ENCODE results near the gene STAC2. TPM values are rescaled to one million over a fixed set of nuclear protein-coding genes. Genes with fewer than 3 reads are reported as not detected.
A peak's percentile ranks its signal among the peaks of the same experiment; 100 is the strongest.

STAC2 gene
- total RNA-seq, 2 experiments from 2014 or later: not detected

GRCh38 chr17:39212841-39213480 lies 12.8 kb downstream of the STAC2 start:
- POLR2A ChIA-PET: interaction anchor here (0.5 kb wide), 1 partner anchor 61 kb away, joined by 3 read pairs; no protein-coding TSS in a partner anchor
- H3K4me3 Mint-ChIP-seq: no peak overlapping the region
- peaks cover 30% of the 10 kb centered on the region for H3K27me3 Mint-ChIP-seq
- H3K9me3 Mint-ChIP-seq: no peaks in the 10 kb centered on the region
- CTCF ChIA-PET: interaction anchor here (0.5 to 0.8 kb wide), 4 partner anchors 11 to 698 kb away, joined by 3 read pairs; no protein-coding TSS in a partner anchor
- no peak for DNase-seq
- H3K4me1 Mint-ChIP-seq: peaks cover 17% of the 10 kb centered on the region
- H3K36me3 Mint-ChIP-seq (ENCODE audit: low read depth): no peaks in the 10 kb centered on the region
- no peak overlapping the region for H3K27ac Mint-ChIP-seq

- H3K4me3 Mint-ChIP-seq: no peak overlapping the region
- CTCF ChIA-PET: interaction anchor here (0.5 to 0.8 kb wide), 3 partner anchors 11 to 699 kb away, joined by 3 read pairs; no protein-coding TSS in a partner anchor
- H3K4me1 Mint-ChIP-seq: peaks cover 18% of the 10 kb centered on the region
- H3K36me3 Mint-ChIP-seq (ENCODE audit: low read depth): no peaks in the 10 kb centered on the region
- no peak overlapping the region for H3K27ac Mint-ChIP-seq
- no peak for DNase-seq
- peaks cover 25% of the 10 kb centered on the region for H3K27me3 Mint-ChIP-seq
- H3K9me3 Mint-ChIP-seq: no peaks in the 10 kb centered on the region
- POLR2A ChIA-PET: no interaction called here
These were observed 13.4 kb downstream of the STAC2 start for GRCh38 chr17:39212195-39212810.

GRCh38 chr17:39210093-39210434 lies 15.7 kb downstream of the STAC2 start:
- peak overlapping the region; percentile 41 for H3K27ac Mint-ChIP-seq
- no peak for DNase-seq
- H3K27me3 Mint-ChIP-seq: peaks cover 9% of the 10 kb centered on the region
- peak overlapping the region; percentile 6 for H3K4me3 Mint-ChIP-seq
- peaks cover 27% of the 10 kb centered on the region for H3K4me1 Mint-ChIP-seq
- POLR2A ChIA-PET: no interaction called here
- CTCF ChIA-PET: interaction anchor here (1.5 to 5.3 kb wide), 3 partner anchors 25 to 45 kb away, joined by 3 to 28 read pairs (median 3); no protein-coding TSS in a partner anchor
- H3K36me3 Mint-ChIP-seq (ENCODE audit: low read depth): peaks cover 2% of the 10 kb centered on the region
- H3K9me3 Mint-ChIP-seq: no peaks in the 10 kb centered on the region

GRCh38 chr17:39209317-39210092 lies 16.2 kb downstream of the STAC2 start:
- H3K27ac Mint-ChIP-seq: no peak overlapping the region
- ChIA-PET POLR2A (no interaction called here), CTCF (interaction anchor here (0.5 to 5.3 kb wide), 8 partner anchors 10 to 179 kb away, joined by 3 to 28 read pairs (median 4); partner anchors contain the start of gene RPL19)
- H3K4me3 Mint-ChIP-seq: no peak overlapping the region
- peaks cover 9% of the 10 kb centered on the region for H3K27me3 Mint-ChIP-seq
- H3K4me1 Mint-ChIP-seq: peaks cover 27% of the 10 kb centered on the region
- H3K9me3 Mint-ChIP-seq: no peaks in the 10 kb centered on the region
- peak; percentile 62 for DNase-seq
- H3K36me3 Mint-ChIP-seq (ENCODE audit: low read depth): peaks cover 8% of the 10 kb centered on the region

- CTCF ChIA-PET: interaction anchor here (0.5 to 5.3 kb wide), 8 partner anchors 9 to 226 kb away, joined by 3 to 28 read pairs (median 4); partner anchors contain the start of genes RPL19 and STAC2
These were observed 16.9 kb downstream of the STAC2 start for GRCh38 chr17:39208893-39209292.

GRCh38 chr17:39208136-39208535 lies 17.6 kb downstream of the STAC2 start:
- Mint-ChIP-seq H3K4me1 (peaks cover 31% of the 10 kb centered on the region), H3K27ac (no peak overlapping the region), H3K36me3 (ENCODE audit: low read depth) (peaks cover 19% of the 10 kb centered on the region), H3K9me3 (no peaks in the 10 kb centered on the region), H3K4me3 (no peak overlapping the region), H3K27me3 (peaks cover 9% of the 10 kb centered on the region)
- CTCF ChIA-PET: interaction anchor here (0.9 to 5.3 kb wide), 8 partner anchors 8 to 225 kb away, joined by 3 to 28 read pairs (median 4); partner anchors contain the start of genes RPL19 and STAC2
- POLR2A ChIA-PET: no interaction called here
- no peak for DNase-seq

More at GRCh38 chr17:39208893-39209292, 16.9 kb downstream of the STAC2 start:
- H3K4me1 Mint-ChIP-seq: peaks cover 27% of the 10 kb centered on the region
- H3K4me3 Mint-ChIP-seq: no peak overlapping the region
- peaks cover 14% of the 10 kb centered on the region for H3K36me3 Mint-ChIP-seq (ENCODE audit: low read depth)
- H3K27ac Mint-ChIP-seq: no peak overlapping the region
- POLR2A ChIA-PET: no interaction called here
- DNase-seq: no peak
- H3K9me3 Mint-ChIP-seq: no peaks in the 10 kb centered on the region
- peaks cover 9% of the 10 kb centered on the region for H3K27me3 Mint-ChIP-seq

- Mint-ChIP-seq H3K9me3 (no peaks in the 10 kb centered on the region), H3K27ac (no peak overlapping the region), H3K4me3 (no peak overlapping the region), H3K36me3 (ENCODE audit: low read depth) (peaks cover 40% of the 10 kb centered on the region), H3K4me1 (peaks cover 49% of the 10 kb centered on the region), H3K27me3 (peaks cover 2% of the 10 kb centered on the region)
- no peak for DNase-seq
- CTCF ChIA-PET: interaction anchor here (1.1 to 5.3 kb wide), 4 partner anchors 27 to 40 kb away, joined by 3 to 28 read pairs (median 6); no protein-coding TSS in a partner anchor
- POLR2A ChIA-PET: no interaction called here
These were observed 20.6 kb downstream of the STAC2 start for GRCh38 chr17:39205112-39205526.

GRCh38 chr17:39204245-39204644 lies 21.5 kb downstream of the STAC2 start:
- H3K4me3 Mint-ChIP-seq: no peak overlapping the region
- H3K27me3 Mint-ChIP-seq: no peaks in the 10 kb centered on the region
- H3K27ac Mint-ChIP-seq: no peak overlapping the region
- H3K36me3 Mint-ChIP-seq (ENCODE audit: low read depth): peaks cover 40% of the 10 kb centered on the region
- ChIA-PET CTCF (interaction anchor here (1.6 kb wide), 1 partner anchor 27 kb away, joined by 5 read pairs; no protein-coding TSS in a partner anchor), POLR2A (no interaction called here)
- H3K9me3 Mint-ChIP-seq: no peaks in the 10 kb centered on the region
- no peak for DNase-seq
- H3K4me1 Mint-ChIP-seq: peaks cover 50% of the 10 kb centered on the region

- peak overlapping the region; percentile 99 for H3K27ac Mint-ChIP-seq
- peak overlapping the region; percentile 79 for H3K4me3 Mint-ChIP-seq
- H3K9me3 Mint-ChIP-seq: no peaks in the 10 kb centered on the region
- POLR2A ChIA-PET: no interaction called here
- H3K4me1 Mint-ChIP-seq: peaks cover 51% of the 10 kb centered on the region
- H3K36me3 Mint-ChIP-seq (ENCODE audit: low read depth): peaks cover 40% of the 10 kb centered on the region
- CTCF ChIA-PET: interaction anchor here (1.7 kb wide), 1 partner anchor 35 kb away, joined by 10 read pairs; no protein-coding TSS in a partner anchor
- no peak for DNase-seq
- H3K27me3 Mint-ChIP-seq: no peaks in the 10 kb centered on the region
These were observed 24.7 kb downstream of the STAC2 start for GRCh38 chr17:39200957-39201510.

- Mint-ChIP-seq H3K9me3 (no peaks in the 10 kb centered on the region), H3K4me1 (peaks cover 58% of the 10 kb centered on the region)
- CTCF ChIA-PET: interaction anchor here (0.9 to 1.8 kb wide), 6 partner anchors 8 to 47 kb away, joined by 3 to 10 read pairs (median 6); no protein-coding TSS in a partner anchor
These were observed 25.5 kb downstream of the STAC2 start, which contains the start of gene RPL19 for GRCh38 chr17:39200070-39200879. Gene RPL19, plus strand, starts transcription at chr17:39200283. Its CDS starts 62 bp downstream, at chr17:39200345.

GRCh38 chr17:39199820-39200069 lies 26.0 kb downstream of the STAC2 start:
- DNase-seq: peak; percentile 92
- CTCF ChIA-PET: interaction anchor here (0.8 to 1.8 kb wide), 7 partner anchors 9 to 47 kb away, joined by 3 to 10 read pairs (median 5); partner anchors contain the start of gene STAC2
- POLR2A ChIA-PET: interaction anchor here (0.6 to 0.8 kb wide), 2 partner anchors 32 to 46 kb away, joined by 3 to 4 read pairs; no protein-coding TSS in a partner anchor
- peak overlapping the region; percentile 79 for H3K4me3 Mint-ChIP-seq
- no peaks in the 10 kb centered on the region for H3K9me3 Mint-ChIP-seq
- H3K4me1 Mint-ChIP-seq: peaks cover 62% of the 10 kb centered on the region
- H3K27ac Mint-ChIP-seq: peak overlapping the region; percentile 99
- peaks cover 35% of the 10 kb centered on the region for H3K36me3 Mint-ChIP-seq (ENCODE audit: low read depth)
- no peaks in the 10 kb centered on the region for H3K27me3 Mint-ChIP-seq

More at GRCh38 chr17:39200070-39200879, 25.5 kb downstream of the STAC2 start, which contains the start of gene RPL19:
- peak; percentile 84 for DNase-seq
- POLR2A ChIA-PET: interaction anchor here (0.6 to 0.8 kb wide), 2 partner anchors 32 to 46 kb away, joined by 3 to 4 read pairs; no protein-coding TSS in a partner anchor
- Mint-ChIP-seq H3K4me3 (peak within 1 kb of the TSS; percentile 79), H3K27ac (peak within 1 kb of the TSS; percentile 99), H3K36me3 (ENCODE audit: low read depth) (peaks cover 40% of the 10 kb centered on the region), H3K27me3 (no peaks in the 10 kb centered on the region)
